HG03108 (cell line): ENCODE measurements around the gene GMFB.

Source experiments
- ATAC-seq: cut with Tn5 transposase; IDR thresholded peaks from one replicate; pipeline ENCODE4 v1.9.1; 2021; ENCODE audit warnings: moderate library complexity; ENCODE audit not compliant: unreplicated experiment

Gene GMFB

DNA sequence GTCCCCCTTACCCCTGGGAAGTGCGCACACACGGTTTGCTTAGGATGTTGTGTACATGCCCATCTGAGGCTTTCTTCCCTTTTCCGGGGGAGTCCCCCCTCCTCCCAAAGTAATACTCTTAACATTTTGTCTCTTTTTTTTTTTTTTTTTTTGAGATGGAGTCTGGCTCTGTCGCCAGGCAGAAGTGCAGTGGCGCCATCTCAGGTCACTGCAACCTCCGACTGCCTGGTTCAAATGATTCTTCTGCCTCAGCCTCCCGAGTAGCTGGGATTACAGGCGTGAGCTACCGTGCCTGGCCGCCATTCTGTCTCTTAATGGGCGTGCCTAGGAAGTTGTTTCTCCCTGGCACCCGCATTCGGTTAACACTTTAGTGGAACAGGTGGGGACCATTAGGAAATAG lies 4.5 kb upstream of the GMFB start:
- no peak for ATAC-seq

- ATAC-seq: no peak
Observed at GRCh38 chr14:54490445-54491175, 1.8 kb upstream of the GMFB start.

- ATAC-seq: no peak
Observed at GRCh38 chr14:54489731-54490444, 1.1 kb upstream of the GMFB start.

- no peak for ATAC-seq
Observed at GRCh38 chr14:54489318-54489683, 521 bp upstream of the GMFB start.

- no peak for ATAC-seq
Observed at GRCh38 chr14:54488318-54488645, 498 bp downstream of the GMFB start.

- no peak for ATAC-seq
Observed at GRCh38 chr14:54487771-54488170, 1.0 kb downstream of the GMFB start.

- no peak for ATAC-seq
Observed at GRCh38 chr14:54486685-54487084, 2.1 kb downstream of the GMFB start.

DNA sequence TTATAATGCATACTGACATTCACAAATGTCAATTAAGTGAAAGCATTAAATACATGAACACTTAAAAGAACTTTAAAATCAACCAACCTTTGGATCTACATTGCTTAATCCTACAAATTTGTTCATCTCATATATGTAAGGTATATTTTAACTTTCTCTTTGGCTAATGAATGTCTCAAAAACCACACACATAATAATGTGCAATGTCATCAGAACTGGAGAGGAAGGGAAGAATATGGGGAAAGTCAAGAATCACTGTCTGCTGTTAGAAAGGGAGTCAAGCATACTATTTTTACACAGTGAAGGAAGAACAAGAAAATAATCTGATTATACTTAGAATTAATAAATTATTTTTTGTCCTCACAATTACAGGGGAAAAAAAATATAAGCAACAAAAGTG lies 4.9 kb downstream of the GMFB start:
- no peak for ATAC-seq

DNA sequence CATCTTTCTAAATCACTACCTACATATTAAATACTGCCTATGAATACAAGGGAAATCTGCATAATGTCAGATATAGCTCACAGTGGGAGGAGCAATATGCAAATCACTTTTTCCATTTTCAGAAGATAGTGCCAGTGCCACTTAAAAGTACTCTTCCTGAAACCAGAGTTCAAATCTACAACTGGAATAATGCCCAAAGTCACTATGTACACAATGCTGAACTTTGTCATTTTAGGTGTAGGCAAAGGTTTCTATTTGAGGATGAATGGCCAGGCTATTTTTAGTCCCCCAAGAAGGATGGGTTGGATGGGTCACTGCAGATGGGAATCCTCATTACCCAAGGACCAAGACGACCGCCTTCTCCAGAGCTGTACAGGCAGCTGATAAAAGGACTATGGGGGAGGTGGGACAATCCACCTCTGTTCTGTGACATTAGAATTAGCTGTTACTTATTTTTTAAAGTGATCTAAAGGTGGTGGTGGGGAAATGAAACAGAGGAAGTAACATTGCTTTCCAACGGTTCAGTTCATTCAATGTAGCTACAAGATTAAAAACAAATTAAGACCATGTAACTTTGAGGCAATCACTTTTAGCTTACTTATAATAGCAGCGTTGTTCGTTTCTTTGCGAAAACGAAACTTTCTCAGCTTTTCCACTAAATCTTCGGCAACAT lies 5.6 kb downstream of the GMFB start:
- ATAC-seq: no peak

DNA sequence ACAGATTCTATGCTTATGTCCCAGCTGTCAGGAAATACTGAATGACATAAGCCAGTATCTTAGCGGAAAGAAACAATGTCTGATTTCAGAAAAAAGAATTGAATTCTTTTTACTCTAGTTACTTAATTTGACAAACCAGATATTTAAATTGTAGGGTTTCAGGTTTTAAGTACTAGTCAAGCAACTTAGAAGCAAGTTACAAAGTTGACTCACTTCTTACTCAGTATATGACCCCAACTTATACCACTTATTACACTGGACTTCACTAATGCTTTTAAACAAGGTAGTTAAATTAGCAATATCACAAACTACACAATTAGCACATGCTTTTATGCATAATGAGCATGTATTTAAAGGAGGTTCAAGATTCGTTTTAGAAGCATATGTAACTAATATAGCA lies 7.1 kb downstream of the GMFB start:
- ATAC-seq: no peak

- ATAC-seq: no peak
Observed at GRCh38 chr14:54480830-54481562, 7.8 kb downstream of the GMFB start.

DNA sequence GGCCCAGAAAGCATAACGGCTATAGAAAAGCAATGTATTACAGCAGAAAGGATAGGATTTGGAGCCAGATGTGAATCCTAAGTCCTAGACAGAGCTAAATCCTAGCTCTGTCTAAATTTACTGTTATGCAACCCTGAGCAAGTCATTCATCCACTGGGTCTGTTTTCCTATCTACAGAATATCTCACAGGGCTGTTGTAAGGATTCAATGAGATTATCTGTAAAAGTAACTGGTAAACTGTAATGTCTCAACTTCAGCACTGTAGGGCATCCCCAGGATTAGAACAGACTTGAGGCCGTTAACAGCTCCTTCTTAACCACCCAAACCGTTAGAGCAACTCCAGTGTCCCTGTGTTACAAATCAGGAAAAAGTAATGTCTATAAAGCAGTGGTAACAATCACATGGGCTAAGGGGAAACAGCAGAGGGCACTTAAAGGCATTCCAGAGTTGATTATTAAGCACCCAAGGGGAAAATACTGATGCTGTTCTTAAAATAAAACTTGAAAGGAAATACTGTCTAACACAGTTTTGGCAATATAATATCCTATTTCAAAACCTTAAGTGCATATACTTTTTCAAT lies 10.1 kb downstream of the GMFB start:
- ATAC-seq: no peak

DNA sequence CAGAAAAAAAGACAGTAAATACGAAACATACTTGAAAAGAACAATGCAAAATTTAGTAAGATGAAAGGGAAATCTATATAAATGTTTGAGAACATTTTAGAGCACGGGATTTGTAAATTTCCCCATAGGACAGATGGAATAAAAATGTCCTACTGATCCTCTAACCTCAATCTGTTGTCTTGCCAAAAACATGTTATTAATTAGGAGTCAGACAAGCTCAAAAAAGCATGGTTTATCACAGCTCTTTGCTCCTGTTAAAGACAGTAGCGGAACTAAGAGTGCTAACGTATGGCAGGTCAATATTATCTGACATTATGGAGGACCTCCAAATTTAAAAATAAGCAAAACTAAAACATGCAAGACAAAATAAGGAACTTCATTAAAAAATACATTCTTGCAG lies 12.9 kb downstream of the GMFB start:
- no peak for ATAC-seq

GRCh38 chr14:54475187-54475899 lies 13.4 kb downstream of the GMFB start:
- ATAC-seq: no peak

DNA sequence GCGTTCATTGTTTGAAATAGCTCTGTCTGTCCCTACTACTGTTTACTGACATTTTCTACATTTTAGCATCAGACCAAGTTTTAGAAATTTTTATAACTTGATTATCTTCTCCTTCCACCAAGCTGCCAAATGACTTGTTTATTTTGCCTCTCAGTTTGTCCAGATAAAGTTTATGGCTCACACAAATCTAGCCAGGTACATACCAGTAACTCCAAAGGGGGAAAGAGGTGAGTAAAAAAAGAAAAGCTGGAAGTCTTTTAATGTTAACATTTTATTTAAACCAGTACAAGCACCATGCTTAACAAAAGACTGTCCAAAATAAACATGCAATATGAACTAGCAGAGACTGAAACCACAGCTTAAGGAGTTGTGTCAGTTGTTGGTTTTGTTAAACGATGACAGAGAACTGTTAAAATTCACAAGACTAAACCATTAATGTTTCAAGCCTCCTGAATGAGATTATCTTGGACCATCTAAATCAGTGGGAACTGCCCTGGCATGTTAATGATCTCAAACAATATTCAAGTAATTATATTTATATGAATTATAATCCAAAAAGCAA lies 14.5 kb downstream of the GMFB start:
- no peak for ATAC-seq

GRCh38 chr14:54472315-54472714 lies 16.5 kb downstream of the GMFB start:
- no peak for ATAC-seq

GRCh38 chr14:54471641-54472040 lies 17.1 kb downstream of the GMFB start:
- no peak for ATAC-seq

DNA sequence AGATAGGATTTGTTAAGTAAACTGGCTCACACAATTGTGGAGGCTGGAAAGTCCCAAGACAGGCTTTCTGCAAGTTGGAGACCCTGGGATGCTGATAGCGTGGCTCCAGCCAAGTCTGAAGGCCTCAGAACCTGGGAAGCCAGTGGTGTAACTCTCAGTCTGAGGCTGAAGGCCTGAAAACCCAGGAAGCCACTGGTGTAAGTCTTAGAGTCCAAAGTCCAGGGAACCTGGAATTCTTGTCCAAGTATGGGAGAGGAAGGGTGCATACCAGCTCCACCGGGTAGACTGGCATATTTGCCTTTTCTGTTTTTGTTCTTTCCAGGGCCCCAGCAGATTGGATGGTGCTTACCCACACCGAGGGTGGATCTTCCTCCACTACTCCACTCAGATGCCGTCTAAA lies 18.1 kb downstream of the GMFB start:
- no peak for ATAC-seq

DNA sequence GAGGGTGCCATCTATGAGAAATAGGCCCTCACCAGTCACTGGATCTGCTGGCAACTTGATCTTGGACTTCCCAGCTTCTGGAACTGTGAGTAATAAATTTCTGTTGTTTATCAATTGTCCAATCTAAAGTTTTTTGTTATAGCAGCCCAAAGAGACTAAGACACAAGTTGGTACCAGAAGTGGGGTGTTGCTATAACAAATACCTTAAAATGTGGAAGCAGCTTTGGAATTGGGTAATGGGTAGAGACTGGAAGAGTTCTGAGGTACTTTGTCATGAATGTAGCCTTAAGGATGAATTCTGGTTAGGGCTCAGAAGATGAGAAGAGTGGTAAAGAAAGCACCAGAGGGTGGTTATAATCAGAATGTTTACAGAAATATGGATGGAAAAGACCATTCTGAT lies 21.5 kb downstream of the GMFB start:
- no peak for ATAC-seq

- no peak for ATAC-seq
Observed at GRCh38 chr14:54465654-54466053, 23.1 kb downstream of the GMFB start.
